Measurements from ENCODE around the gene PRXL2B.

PRXL2B gene

GRCh38 chr1:2637442-2638145, 51.0 kb downstream of the PRXL2B start:
- DNase-seq (ENCODE audit: low read depth): no peak

- DNase-seq (ENCODE audit: low read depth): no peak
Measured at GRCh38 chr1:2638466-2639115, 52.0 kb downstream of the PRXL2B start.

GRCh38 chr1:2639203-2639602, 52.6 kb downstream of the PRXL2B start:
- DNase-seq (ENCODE audit: low read depth): no peak

- no peak for DNase-seq (ENCODE audit: low read depth)
Measured at GRCh38 chr1:2639607-2640521, 53.3 kb downstream of the PRXL2B start.

DNA sequence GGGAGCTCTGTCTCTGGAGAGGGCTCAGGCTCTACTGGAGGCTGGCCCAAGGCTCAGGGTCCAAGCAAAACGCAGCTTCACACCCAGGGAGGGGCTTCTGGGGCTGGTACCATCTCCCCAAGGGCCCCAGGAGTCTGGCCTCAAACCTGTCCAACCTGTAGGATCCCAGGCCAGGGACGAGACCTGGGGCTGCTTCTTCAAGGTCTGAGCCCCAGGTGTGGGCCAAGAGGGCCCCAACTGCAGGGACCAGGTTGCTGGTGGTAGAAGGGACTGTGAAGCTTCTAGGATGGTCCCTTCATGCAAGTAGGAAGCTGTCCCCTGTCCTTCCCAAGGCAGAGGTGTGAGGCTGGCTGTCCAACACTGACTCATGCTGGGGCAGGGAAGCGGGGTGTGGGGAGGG, 54.0 kb downstream of the PRXL2B start:
- DNase-seq (ENCODE audit: low read depth): no peak
